NK-92 treated with Interleukin-12 subunit alpha and Interleukin-12 subunit beta, amount 100 ng/mL, for 24 hours (cell line): ENCODE measurements around the gene TEKT1.
"Not testable (repeated sequence)": the region's sequence is repeated elsewhere in the genome, so short reads cannot be mapped to it uniquely, and the experiment has no call there.

ENCODE experiments used
- DNase-seq: peaks from one replicate; lab custom pipeline; 2025; lab: John Stamatoyannopoulos, UW

Gene TEKT1

DNA sequence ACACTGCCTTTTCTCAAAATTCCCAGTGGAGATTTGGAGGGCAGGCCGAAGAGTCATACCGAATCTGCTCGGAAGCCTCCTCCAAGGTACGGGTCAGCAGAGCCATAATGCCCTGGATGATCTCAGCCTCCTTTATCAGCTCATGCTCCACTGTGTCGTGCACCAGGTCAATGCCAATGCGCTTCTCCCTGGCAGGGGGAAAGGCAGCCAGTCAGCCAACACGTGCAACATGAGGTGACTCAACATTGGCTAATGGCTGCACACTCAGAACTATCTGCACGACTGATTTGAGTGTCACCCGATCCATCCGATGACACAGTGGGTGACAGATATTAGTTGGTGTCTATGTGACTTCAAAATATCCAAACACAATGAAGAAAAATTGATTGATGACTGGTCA lies 15.8 kb downstream of the TEKT1 start:
- no peak for DNase-seq

DNA sequence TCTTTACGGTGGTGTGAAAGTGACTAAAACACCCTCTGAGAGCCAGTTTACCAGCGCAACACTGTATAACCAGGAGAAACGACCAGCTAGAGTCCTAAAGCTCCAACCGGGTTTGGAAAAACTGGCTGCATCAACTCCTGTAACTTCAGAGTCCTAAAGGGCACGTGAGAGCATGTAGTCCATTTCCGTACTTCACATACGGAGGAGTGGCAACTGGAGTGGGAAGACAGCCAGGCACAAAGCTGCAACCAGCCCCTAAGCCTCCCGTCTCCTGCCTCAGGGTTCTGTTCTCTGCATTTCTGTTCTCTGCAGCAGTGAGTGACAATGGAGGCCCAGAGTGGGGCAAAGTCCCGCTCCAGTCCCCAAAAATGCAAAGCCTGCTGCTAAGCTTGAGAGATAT lies 19.2 kb downstream of the TEKT1 start:
- no peak for DNase-seq

DNA sequence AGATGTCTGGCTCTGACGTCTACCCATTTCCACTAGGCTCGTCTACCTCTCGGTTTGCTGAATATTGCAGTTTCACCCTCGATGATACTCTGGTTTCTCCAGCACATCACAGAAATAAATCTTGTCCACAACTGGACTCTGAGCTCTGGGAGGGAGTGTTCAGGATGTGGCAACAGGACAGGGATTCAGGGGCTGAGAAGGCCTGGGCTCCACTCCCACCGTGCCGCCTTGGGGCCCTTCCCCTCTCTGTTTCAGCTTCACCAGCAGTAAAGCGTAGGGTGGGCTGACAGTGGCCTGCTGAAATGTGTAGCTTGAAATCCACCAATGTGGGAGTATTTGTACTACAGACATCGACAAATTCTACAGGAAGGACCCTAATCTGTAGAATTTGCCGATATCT lies 20.0 kb downstream of the TEKT1 start:
- no peak for DNase-seq

DNA sequence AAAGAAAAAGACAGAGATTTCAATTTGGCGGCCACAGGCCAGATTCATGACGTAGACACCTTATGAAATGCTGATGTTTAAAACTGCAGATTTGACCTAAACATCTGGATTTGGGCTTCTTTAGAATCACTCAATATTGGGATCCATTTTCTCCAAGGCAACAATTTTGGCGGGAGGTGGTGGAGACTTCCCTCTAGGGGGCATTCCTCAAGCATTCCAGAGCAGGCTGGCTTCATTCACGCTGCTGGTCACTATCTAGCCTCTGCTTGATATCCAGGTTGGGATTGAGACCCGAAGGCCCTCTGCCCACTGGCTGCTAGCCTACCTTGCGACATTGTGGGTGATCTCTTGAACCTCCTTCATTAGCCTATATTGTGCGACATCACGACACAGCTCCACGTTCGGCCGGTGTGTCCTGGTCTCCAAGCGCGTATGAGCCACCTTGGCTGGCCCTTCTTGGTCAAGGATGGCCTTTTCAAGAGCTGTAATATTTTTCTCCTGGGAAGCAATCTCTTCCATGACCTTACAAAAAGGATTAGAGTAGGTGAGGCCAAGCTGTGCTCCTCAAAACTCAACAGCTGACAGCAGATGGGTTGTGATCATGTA lies 31.0 kb downstream of the TEKT1 start:
- no peak for DNase-seq

DNA sequence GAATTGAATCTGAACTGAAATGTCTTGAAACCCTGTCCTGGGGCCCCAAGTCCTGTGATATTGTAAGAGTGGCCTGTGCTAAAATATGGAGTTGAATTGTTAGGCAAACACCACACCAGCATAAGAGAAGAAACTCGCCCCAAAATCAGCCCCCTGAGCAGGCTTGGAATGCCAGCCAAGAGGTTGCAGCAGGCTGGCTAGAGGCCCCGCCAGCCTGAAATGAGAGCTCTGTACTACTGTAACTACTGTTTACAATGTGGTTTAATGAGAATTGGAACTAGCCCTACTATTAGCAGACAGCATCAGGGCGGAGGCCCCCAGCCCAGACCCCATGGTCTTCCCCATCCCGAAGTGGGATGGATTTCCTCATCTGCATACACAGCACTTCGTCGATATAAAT lies 31.8 kb downstream of the TEKT1 start:
- DNase-seq: no peak

DNA sequence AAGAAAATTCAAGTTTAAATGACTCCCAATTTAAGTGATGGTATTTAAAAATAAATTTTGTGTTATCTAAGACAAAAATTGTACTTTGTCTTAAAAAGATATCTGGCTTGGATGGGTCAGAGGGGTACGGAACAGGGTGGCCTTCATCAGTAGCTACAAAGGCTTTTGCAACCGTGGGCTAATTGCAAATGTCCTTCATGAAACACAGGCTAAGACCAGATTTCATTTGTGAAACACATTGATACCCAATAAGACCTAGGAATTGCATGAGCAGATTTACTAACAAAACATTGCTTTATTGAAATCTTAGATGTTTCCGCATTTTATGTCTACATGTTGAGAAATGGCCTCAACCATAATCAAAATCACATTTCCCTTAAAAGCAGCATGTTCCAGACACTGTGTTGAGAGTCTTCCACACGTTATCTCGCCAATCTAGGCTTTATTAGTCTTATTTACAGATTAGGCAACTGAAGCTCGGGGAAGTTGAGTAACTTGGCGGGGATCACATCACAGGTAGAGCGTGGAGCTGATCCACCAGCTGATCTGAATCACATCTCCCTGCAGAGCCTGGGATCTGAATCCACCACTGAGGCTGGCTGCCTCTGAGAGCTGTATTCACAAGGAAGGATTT lies 33.7 kb downstream of the TEKT1 start:
- DNase-seq: no peak

DNA sequence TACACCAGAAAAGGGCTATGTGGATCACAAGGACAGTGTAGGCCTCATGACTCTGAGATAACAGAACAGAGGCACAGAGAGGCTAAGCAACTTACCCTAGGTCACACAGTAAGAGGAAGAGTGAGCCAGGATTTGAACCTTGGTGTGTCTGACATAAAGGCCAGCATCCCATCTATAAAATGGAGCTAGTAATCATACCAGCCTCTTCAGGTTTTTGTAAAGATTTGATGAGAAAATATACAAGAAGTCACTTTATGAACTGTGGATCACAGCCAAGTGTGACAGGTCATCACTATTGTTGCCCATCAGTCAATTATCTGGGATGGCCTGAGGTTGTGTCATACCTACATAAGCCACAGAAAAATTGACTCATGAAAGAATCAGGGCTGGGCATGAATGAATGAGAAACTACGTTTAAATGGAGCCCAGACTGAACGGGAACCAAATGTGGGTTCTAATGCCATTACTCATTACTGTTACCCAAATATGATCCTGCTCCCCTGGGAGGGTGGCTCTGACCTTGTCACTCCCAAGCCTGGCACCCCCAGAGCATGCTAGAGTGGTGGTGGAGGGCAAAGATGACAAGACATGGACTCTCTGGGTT lies 34.5 kb downstream of the TEKT1 start:
- DNase-seq: no peak

DNA sequence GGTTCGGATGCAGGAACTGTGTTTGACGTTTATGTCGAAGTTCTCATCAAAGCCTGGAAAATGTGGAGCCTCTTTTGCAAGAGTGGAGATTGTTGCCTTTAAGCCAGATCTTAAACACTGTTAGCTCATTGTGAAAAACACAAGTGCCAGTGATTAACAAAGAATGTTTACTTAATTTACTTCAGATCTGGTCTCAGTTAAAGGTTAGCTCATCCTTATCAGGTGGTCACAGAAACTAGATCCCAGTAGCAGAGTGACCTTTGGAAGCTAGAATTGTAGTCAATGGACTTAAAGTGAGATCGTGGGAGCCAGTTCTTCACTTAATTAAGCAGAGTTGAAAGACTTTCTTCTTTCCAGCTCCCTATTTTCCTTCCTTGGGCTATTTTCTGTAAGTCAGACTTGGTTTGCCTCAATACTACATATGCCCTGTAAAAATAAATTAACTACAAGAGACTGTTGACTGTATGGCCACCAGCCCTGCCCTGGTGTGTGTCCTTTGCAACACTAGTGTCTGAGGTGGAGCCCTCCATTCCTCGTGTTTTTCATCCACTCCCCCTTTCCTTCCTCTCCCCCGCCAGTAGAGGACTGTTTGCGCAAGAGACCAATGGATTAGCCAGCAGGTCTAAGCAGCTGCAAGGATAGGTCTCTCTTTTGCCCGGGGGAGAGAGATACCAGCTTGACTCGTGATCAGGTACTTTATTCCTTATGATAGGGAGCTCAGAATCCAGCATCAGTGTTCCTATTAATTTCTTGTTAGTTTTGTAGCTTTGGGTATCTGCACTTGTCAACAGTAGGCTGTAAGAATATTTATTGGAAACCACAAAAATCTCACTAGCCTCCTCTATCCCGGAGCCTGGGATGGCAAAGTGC lies 35.3 kb downstream of the TEKT1 start:
- no peak for DNase-seq

DNA sequence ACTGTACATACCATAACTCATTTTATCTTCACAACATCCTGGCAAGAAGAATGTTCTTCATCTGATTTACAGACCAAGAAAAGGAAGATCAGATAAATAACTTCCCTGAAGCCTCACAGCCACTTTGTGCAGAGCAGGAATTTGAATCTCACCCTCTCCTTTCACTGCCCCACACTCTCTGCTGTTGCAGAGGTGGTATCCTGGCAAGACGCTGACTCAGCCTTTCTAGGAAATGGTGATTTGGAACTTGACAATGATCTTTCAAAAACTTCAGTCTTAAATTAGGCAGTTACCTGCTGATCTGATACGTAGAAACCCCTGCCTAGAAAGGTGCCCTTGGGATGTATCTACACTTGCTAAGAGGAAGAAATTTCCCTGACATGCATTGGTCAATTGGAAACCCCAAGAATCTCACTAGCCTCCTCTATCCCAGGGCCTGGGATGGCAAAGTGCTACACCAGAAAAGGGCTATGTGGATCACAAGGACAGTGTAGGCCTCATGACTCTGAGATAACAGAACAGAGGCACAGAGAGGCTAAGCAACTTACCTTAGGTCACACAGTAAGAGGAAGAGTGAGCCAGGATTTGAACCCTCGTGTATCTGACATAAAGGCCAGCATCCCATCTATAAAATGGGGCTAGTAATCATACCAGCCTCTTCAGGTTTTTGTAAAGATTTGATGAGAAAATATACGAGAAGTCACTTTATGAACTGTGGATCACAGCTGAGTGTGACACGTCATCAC lies 37.6 kb downstream of the TEKT1 start:
- no peak for DNase-seq

DNA sequence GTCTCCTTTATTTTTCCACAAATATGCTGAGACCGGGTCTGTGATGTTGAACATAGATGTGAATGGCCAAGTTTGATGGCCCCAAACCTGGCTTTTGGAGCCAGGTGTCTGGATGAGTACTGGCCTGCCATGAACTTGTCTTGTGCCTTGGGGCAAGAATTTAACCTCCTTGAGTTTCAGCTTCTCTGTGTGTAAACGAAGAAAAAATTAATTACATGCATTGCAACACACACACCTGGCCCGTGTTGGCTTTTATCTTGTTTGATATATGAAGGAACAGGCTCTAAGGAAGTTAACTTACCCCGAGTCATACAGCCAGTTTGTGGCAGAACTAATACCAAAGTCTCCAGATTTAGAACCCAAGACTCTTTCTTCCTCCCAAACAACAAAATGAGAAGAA lies 42.4 kb downstream of the TEKT1 start:
- DNase-seq: no peak

DNA sequence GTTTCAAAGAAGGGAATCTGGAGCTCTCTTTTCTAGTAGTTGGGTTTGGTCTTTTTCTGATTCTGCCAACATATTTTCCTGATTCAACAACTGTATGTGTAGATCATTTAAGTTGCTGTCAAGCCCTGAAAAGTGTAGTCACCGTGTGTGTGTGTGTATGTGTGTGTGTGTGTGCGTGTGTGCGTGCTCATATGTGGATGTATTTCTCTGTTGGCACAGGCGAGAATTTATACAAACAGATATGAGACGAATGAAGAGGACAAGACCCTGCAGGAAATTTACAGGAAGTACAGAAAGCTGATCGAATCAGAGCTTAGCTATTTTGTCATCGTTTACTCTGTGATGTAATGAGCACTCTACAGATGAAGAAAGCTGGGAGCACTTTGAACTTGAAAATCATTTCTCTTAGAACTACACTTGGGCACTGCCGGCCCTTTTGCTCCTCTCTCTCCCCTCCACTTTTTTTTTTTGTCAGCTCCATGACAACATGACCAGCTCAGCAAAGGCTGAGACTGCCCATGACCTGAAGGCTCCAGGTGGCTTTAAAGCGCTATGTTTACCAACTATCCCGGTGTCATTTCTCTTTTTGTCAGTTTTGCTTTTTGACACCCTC lies 44.3 kb downstream of the TEKT1 start:
- no peak for DNase-seq

DNA sequence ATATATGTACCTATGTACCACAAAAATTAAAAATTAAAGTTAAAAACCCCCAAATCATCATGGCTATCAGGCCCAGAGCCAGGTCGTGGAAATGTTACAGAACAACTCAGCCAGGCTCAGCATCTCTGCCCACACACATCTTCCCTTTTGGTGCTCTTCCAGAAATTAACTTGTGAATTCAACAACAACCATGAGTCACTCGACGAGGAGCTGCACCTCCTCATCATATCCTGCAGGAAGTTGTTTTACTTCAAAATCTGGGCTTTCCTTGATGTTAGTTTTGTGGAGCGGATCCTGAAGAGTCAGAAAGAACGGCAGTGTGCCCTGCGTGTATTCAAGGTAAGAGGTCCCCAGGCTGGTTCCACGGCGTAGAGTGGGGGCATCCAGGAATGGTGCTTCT lies 44.9 kb downstream of the TEKT1 start:
- no peak for DNase-seq

DNA sequence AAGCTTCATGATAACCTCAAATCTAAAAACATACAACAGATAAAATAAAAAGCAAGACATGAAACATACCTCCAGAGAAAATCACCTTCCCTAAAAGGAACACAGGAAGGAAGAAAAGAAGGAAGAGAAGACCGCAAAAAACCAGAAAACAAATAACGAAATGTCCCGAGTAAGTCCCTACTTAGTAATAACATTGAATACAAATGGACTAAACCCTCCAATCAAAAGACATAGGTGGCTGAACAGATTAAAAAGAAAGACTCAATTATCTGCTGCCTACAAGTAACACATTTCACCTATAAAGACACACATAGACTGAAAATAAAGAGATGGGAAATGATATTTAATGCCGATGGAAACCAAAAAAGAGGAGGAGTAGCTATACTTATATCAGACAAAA lies 49.3 kb downstream of the TEKT1 start:
- no peak for DNase-seq

DNA sequence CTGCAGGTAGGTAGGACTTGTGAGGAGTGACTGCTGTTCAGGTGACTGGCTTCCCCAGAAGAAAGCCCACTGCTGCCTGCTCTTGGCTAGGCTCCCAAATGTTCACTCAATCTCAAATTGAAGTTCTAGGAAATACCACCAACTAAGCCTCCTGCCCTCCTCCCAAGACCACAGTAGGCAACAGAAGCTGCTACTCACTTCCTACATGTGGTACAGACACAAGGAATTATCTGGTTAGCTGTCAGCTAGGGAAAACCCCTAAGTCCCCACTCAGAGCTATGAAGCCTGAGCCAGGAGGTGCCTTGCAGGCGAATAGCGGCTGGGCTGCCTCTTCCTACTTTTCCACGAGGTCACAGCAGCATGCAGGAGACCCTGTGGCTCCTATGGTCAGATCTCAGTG lies 50.6 kb downstream of the TEKT1 start:
- DNase-seq: no peak

DNA sequence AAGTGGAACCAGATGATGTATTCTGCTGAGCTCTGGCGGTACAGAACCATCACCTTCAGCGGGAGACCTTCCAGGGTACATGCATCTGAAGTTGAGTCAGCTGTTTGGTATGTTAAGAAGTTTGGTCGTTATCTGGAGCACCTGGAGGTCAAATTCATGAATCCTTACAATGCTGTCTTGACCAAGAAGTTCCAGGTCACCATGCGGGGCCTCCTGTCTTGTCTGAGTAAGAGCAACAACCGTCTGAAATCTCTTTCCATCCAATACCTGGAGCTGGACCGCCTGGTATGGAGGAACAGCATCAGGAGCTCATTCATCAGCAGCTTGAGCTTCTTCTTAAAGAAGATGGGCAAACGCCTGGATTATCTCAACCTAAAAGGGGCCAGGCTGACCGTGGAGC lies 51.5 kb downstream of the TEKT1 start:
- DNase-seq: no peak

DNA sequence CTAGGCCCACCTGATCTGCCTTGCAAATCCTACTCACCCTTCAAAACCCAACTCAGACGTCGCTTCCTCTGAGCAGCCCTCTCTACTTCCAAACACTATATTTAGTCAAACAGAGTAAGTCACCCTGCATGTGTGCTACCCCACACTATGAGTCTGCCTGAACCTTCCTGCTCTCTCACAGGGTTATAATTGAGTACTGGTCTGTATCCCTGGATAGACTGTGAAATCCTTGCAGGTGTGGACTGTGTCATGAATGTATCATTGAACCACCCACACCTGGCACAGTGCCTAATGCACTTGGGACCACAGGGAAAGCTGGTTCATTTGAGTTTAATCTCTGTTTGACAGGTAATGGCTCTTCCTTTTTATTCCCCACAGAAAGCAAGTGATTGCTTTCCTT lies 52.1 kb downstream of the TEKT1 start:
- DNase-seq: no peak

DNA sequence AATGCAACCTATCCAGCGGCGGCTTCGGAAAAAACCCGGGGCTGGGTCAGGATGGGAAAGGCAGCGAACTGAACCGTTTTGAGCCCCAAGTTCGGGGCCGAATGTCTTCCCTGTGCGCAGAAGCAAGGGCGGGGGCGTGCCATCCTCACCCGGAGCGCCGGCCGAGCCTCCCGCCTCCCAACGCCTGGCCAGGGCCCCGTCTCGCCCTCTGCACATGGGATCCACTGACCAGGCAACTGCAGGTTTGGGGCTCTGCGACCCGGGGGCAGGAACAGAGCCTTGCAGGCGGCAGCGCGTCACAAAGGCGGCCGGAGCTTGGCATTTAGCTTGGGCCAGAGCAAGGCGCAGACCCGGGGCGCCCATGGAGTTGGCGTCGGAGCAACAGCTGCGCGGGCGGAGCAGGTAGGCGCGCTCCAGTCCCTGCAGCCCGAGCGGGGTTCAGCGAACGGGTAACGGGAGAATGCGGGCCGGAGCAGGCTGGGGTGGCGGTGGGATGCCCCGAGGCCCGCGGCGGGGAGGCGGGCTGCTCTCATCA lies 55.6 kb downstream of the TEKT1 start, which contains the start of gene FBXO39:
TSS of gene FBXO39 (plus strand) at position 345 of the 535 bp plus-strand sequence. CDS start 3,654 bp downstream, outside the sequence.
- DNase-seq: no peak

DNA sequence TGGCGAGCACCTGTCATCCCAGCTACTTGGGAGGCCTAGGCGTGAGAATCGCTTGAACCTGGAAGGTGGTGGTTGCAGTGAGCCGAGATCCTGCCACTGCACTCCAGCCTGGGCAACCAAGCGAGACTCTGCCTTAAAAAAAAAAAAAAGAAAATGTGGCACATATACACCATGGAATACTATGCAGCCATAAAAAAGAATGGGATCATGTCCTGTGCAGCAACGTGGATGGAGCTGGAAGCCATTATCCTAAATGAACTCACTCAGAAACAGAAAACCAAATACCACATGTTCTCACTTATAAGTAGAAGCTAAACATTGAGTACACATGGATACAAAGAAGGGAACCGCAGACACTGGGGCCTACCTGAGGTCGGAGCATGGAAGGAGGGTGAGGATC lies 56.6 kb downstream of the TEKT1 start:
- not testable (repeated sequence) for DNase-seq

DNA sequence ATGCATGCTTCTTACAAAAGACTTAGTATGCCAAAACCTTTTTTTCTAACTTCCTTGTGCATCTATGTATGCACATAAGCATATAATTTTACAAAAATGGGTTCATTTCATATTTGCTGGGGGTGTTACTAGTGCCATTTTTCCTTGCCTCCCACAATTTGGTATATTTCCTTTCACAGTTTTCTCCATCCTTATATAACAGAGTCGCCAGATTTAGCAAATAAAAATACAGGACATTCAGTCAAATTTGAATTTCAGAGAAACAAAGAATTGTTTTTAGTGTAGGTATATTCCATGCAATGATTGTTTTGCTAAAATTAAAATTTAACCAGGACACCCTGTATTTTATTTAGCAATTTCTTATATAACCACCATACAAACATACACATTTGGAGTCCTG lies 59.5 kb downstream of the TEKT1 start:
- no peak for DNase-seq

DNA sequence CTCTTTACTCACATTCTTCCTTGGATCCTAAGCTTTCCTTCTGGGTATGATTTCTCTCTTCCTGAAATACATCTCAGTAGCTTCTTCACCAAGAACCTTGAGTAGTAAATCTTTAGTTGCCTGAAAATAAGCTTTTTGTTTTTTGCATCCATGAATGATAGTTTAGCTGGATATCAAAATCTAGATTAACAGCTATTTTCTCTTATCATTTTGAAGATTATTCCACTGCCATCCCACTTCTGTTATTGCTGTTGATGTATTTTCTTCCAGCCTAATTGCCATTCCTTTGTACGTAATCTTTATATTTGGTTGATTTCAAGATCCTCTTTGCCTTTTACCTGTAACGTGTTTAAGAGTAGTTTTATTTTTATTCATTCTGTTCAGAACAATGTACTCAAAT lies 63.1 kb downstream of the TEKT1 start:
- no peak for DNase-seq

DNA sequence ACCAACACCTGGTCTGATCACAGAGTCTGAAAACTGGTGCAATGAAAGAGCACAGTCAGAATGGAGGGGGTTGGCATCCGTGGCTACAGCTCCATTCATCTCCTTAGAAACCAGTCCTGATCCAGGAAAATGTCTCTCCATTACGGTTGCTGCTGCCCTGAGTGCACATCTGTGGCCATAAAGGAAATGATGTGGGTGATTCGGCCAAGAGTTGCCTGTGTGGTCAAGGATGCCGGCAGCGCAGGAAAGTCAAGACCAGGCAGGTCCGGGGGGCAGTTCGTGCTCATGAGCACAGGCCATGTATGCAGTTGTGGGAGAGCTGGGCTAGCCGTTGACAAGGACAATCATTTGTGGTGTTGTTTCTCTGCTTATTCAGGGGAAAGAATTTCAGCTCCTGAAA lies 69.8 kb downstream of the TEKT1 start:
- DNase-seq: no peak
